Neural progenitor cell (in vitro differentiated cells): Measurements from ENCODE around the gene STRN4.

Experiments used
- EZH2 ChIP-seq: fragments of 200-600 bp; sonication (generic); IDR thresholded peaks from 2 replicates; pipeline ENCODE4 v1.6.1; 2017; ENCODE audit warnings: antibody characterized with exemption, mild to moderate bottlenecking, moderate library complexity
- EZH2phosphoT487 ChIP-seq: fragments of 200-600 bp; sonication (generic); IDR thresholded peaks from 2 replicates; pipeline ENCODE4 v1.6.1; 2017; ENCODE audit warnings: antibody characterized with exemption
- TF ChIP-seq, protein P1 (sequence below): fragments of 200-600 bp; sonication (generic); IDR thresholded peaks from 2 replicates; pipeline ENCODE4 v1.5.1; 2017; ENCODE audit warnings: antibody characterized with exemption, mild to moderate bottlenecking

DNA sequence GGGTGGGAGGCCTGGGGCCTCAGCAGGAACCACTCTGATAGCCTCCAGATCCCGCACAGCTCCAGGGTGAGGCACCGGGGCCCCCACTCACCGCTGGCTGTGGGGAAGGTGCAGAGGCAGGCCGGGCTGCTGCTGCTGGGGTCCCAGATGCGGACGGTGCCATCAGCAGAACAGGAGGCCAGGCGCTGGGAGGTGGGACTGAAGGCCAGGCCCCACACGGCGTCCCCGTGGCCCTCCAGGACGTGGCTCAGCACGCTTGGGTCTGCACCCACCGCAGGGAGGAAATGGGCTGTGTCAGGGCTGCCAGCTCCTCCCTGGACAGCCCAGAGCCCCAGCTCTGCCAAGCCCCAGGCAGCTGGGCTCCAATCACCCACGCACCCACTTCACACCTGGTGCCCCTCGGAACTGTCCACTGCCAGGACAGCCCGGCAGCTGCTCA is 23.2 kb downstream of the STRN4 start:
- TF ChIP-seq EZH2 (no peak), EZH2phosphoT487 (no peak)
- TF ChIP-seq, protein P1, sequence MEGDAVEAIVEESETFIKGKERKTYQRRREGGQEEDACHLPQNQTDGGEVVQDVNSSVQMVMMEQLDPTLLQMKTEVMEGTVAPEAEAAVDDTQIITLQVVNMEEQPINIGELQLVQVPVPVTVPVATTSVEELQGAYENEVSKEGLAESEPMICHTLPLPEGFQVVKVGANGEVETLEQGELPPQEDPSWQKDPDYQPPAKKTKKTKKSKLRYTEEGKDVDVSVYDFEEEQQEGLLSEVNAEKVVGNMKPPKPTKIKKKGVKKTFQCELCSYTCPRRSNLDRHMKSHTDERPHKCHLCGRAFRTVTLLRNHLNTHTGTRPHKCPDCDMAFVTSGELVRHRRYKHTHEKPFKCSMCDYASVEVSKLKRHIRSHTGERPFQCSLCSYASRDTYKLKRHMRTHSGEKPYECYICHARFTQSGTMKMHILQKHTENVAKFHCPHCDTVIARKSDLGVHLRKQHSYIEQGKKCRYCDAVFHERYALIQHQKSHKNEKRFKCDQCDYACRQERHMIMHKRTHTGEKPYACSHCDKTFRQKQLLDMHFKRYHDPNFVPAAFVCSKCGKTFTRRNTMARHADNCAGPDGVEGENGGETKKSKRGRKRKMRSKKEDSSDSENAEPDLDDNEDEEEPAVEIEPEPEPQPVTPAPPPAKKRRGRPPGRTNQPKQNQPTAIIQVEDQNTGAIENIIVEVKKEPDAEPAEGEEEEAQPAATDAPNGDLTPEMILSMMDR = no peak
